GM10266 (cell line): ENCODE results near the gene PLEKHH1.

ENCODE experiments used
- DNase-seq: peaks from one replicate; pipeline ENCODE4 v3.0.0; 2012; ENCODE audit errors: extremely low spot score
- CTCF ChIP-seq: IDR thresholded peaks from 2 replicates; pipeline ENCODE4 v1.5.1; 2012; ENCODE audit warnings: mild to moderate bottlenecking, low read depth; ENCODE audit not compliant: control insufficient read depth, insufficient read depth; ENCODE audit errors: missing control alignments

Gene PLEKHH1

GRCh38 chr14:67510121-67510520, 23.0 kb upstream of the PLEKHH1 start:
- no peak for DNase-seq
- no peak for TF ChIP-seq CTCF

GRCh38 chr14:67510836-67511235, 22.3 kb upstream of the PLEKHH1 start:
- TF ChIP-seq CTCF, result no peak
- no peak for DNase-seq

- no peak for DNase-seq
- TF ChIP-seq CTCF, result no peak
These were observed 20.4 kb upstream of the PLEKHH1 start for GRCh38 chr14:67512463-67513310.

DNA sequence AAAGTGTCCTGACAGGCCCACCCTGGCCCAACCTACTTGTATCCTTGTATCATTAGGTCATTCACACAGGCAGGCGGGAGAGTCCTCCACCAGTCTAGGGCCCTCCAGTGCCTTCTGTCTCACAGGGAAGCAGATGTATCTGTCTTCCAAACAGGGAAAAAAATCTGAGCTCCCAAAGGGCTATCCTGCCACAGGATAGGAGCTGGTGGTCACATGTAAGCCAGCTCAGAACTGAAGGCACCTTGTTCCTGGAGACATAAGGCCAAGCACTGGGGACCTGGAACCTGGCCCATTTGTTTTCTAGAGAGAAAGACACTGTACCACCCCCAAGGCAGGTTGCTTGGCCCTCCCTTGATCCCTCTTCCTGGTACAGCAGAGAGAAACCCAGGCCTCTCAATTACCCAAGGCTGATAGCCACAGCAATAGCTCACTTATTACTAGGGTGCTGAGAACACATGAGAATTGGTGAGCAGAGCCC, 19.4 kb upstream of the PLEKHH1 start:
- DNase-seq, result no peak

GRCh38 chr14:67514203-67514607, 18.9 kb upstream of the PLEKHH1 start:
- TF ChIP-seq CTCF, result no peak
- no peak for DNase-seq

More for the DNA sequence above, 19.4 kb upstream of the PLEKHH1 start:
- TF ChIP-seq CTCF, result no peak

GRCh38 chr14:67514650-67515385, 18.3 kb upstream of the PLEKHH1 start:
- no peak for TF ChIP-seq CTCF
- DNase-seq, result peak; percentile 67
